Endothelial cell of umbilical vein (primary cell): ENCODE measurements around the gene STOM. TPM values are rescaled to one million over a fixed set of nuclear protein-coding genes. Genes with fewer than 3 reads are reported as not detected.

ENCODE experiments used
- BruUV-seq: library from RNA; stranded (reverse); fragments of 400-500 nt; replicated peaks from 2 replicates; lab custom pipeline; 2021; lab: Mats Ljungman, UMichigan
- CTCF ChIA-PET: fragments of 300-600, 350-600 bp; sonication (Branson Sonifier 250); formaldehyde crosslinking; loops from one replicate; lab custom pipeline; 2021; ENCODE audit warnings: antibody characterized with exemption, inconsistent platforms; lab: Charles Lee
- POLR2A ChIA-PET: fragments of 300-600, 350-600 bp; sonication (Branson Sonifier 250); formaldehyde crosslinking; loops from one replicate; lab custom pipeline; 2021; ENCODE audit warnings: antibody characterized with exemption, inconsistent platforms; lab: Charles Lee
- DNase-seq: peaks from one replicate; pipeline ENCODE4 v3.0.0-alpha.2; 2011; ENCODE audit warnings: low read depth, low spot score
- FAIRE-seq: peaks from 2 replicates; lab custom pipeline; 2011; peaks lifted over from hg19 to GRCh38; lab: Jason Lieb, UNC
- H2AFZ ChIP-seq: 2 replicates; pipeline ENCODE4 v1.6.0; 2012; ENCODE audit warnings: low read depth, low read length, control low read depth, inconsistent platforms
- H3K27ac ChIP-seq: 2 replicates; pipeline ENCODE4 v1.5.1; 2011; ENCODE audit warnings: low read depth, mild to moderate bottlenecking, control low read depth, low read length, moderate library complexity; ENCODE audit not compliant: insufficient read depth
- H3K27me3 ChIP-seq, 2 experiments: 2 replicates each; pipeline versions ENCODE4 v1.6.0 to v1.6.1; 2011; ENCODE audit warnings: low read length in 2 of 2, mixed read lengths in 1 of 2; ENCODE audit not compliant: control insufficient read depth in 2 of 2, insufficient read depth in 2 of 2
- H3K36me3 ChIP-seq, 2 experiments: 2 replicates in 1 of 2; 3 replicates in 1 of 2; pipeline ENCODE4 v1.5.1; 2011; ENCODE audit warnings: low read length in 2 of 2, mild to moderate bottlenecking in 1 of 2, moderate library complexity in 1 of 2; ENCODE audit not compliant: control insufficient read depth in 2 of 2, insufficient read depth in 2 of 2; ENCODE audit errors: extremely low read depth in 1 of 2
- H3K4me1 ChIP-seq: 3 replicates; pipeline ENCODE4 v1.5.1; 2011; ENCODE audit warnings: mild to moderate bottlenecking, low read length; ENCODE audit not compliant: control insufficient read depth, insufficient read depth; ENCODE audit errors: extremely low read depth
- H3K4me2 ChIP-seq: 2 replicates; pipeline ENCODE4 v1.6.1; 2011; ENCODE audit warnings: low read length, control low read depth, mixed read lengths; ENCODE audit not compliant: insufficient read depth
- H3K4me3 ChIP-seq, 3 experiments: fragments of 200-600 bp in 1 of 3; sonication (generic), shearing (Covaris generic) in 1 of 3; replicated peaks in 1 of 3; 2 replicates each; pipeline ENCODE4 v1.5.1; 2011 to 2016; ENCODE audit warnings: control low read depth in 3 of 3, low read length in 3 of 3, mild to moderate bottlenecking in 2 of 3, inconsistent platforms in 1 of 3, low read depth in 1 of 3, moderate library complexity in 1 of 3; ENCODE audit not compliant: insufficient read depth in 1 of 3
- H3K79me2 ChIP-seq: 2 replicates; pipeline ENCODE4 v1.6.0; 2012; ENCODE audit warnings: low read length, inconsistent platforms; ENCODE audit not compliant: control insufficient read depth, insufficient read depth
- H3K9ac ChIP-seq: replicated peaks from 2 replicates; pipeline ENCODE3; 2011; ENCODE audit warnings: low read length, control low read depth; ENCODE audit not compliant: insufficient read depth; ENCODE audit errors: extremely low read depth
- H3K9me1 ChIP-seq: replicated peaks from 3 replicates; pipeline ENCODE4 v1.6.0; 2011; ENCODE audit warnings: mild to moderate bottlenecking, low read length; ENCODE audit not compliant: control insufficient read depth, insufficient read depth; ENCODE audit errors: extremely low read depth
- H3K9me3 ChIP-seq: replicated peaks from 2 replicates; pipeline ENCODE4 v1.5.1; 2012; ENCODE audit warnings: low read length, inconsistent platforms; ENCODE audit not compliant: control insufficient read depth, insufficient read depth
- H4K20me1 ChIP-seq: replicated peaks from 2 replicates; pipeline ENCODE3; 2011; ENCODE audit warnings: mild to moderate bottlenecking, low read length; ENCODE audit not compliant: control insufficient read depth, insufficient read depth; ENCODE audit errors: extremely low read depth
- CTCF ChIP-seq, 2 donors: IDR thresholded peaks; 1 replicate in 1 of 2; 2 replicates in 1 of 2; pipeline ENCODE4 v1.5.1; 2011; ENCODE audit warnings: low read length in 2 of 2, mild to moderate bottlenecking in 2 of 2, moderate library complexity in 2 of 2, control low read depth in 1 of 2, inconsistent platforms in 1 of 2, low read depth in 1 of 2; ENCODE audit not compliant: insufficient read depth in 1 of 2; ENCODE audit errors: extremely low read depth in 1 of 2
- EZH2 ChIP-seq: IDR thresholded peaks from 2 replicates; pipeline ENCODE4 v1.6.1; 2012; ENCODE audit warnings: borderline replicate concordance, low read depth, mild to moderate bottlenecking, moderate library complexity, low read length, inconsistent platforms; ENCODE audit not compliant: severe bottlenecking
- FOS ChIP-seq: IDR thresholded peaks from 2 replicates; pipeline ENCODE4 v1.6.1; 2011; ENCODE audit warnings: mild to moderate bottlenecking, low read length, moderate library complexity, borderline replicate concordance; ENCODE audit not compliant: insufficient read depth
- GATA2 ChIP-seq: IDR thresholded peaks from 2 replicates; pipeline ENCODE4 v1.7.0; 2011; ENCODE audit warnings: low read depth, mild to moderate bottlenecking, moderate library complexity, mixed read lengths, low read length; ENCODE audit not compliant: insufficient read length, insufficient read depth
- JUN ChIP-seq: IDR thresholded peaks from 2 replicates; pipeline ENCODE4 v1.6.1; 2011; ENCODE audit warnings: borderline replicate concordance, low read depth; ENCODE audit not compliant: insufficient read length, insufficient read depth
- MAX ChIP-seq: IDR thresholded peaks from 2 replicates; pipeline ENCODE4 v1.6.1; 2011; ENCODE audit not compliant: insufficient read depth, insufficient read length
- MYC ChIP-seq: IDR thresholded peaks from one replicate; pipeline ENCODE4 v1.6.1; 2011; ENCODE audit warnings: mild to moderate bottlenecking, low read depth, low read length
- POLR2A ChIP-seq: IDR thresholded peaks from 2 replicates; pipeline ENCODE4 v1.6.1; 2012; ENCODE audit warnings: low read depth, mild to moderate bottlenecking, control low read depth, low read length
- POLR2AphosphoS5 ChIP-seq: IDR thresholded peaks from 2 replicates; pipeline ENCODE4 v1.6.1; 2012; ENCODE audit warnings: low read depth, mild to moderate bottlenecking, control low read depth, low read length, moderate library complexity; ENCODE audit not compliant: insufficient read depth
- dilution Hi-C: fragments of 300-500 bp; cut with MboI; formaldehyde crosslinking; loops from one replicate; pipeline ENCODE4 v1.15.0; 2019; ENCODE audit warnings: low sequenced_read_pairs; ENCODE audit not compliant: extremely low pct_ligation_motif_present
- intact Hi-C: fragments of 100-400 bp; cut with micrococcal nuclease; formaldehyde crosslinking; loops from one replicate; pipeline ENCODE4 v1.10.0; 2022
- polyA plus RNA-seq, 4 experiments: library from polyadenylated mRNA; depleted of rRNA in 3 of 4; stranded (reverse) in 3 of 4; unstranded in 1 of 4; fragments of >200 nt; gene quantifications; 2 replicates each; pipeline versions ENCODE4 v1.2.1 to v1.2.3, GENCODE V29; 2011 to 2012; ENCODE audit warnings: missing spikeins in 1 of 4
- total RNA-seq: library from RNA; stranded (reverse); gene quantifications from 2 replicates; pipeline ENCODE4 v1.2.3, GENCODE V29; 2021

Gene STOM
- total and polyA plus RNA-seq, 2 donors (not counting 3 experiments of a cell fraction or from before 2014, with no cell fraction given), result 153 to 170 TPM

GRCh38 chr9:121328876-121329681, 41.0 kb downstream of the STOM start:
- no peak for DNase-seq
- Histone ChIP-seq H3K4me3 (no peak overlapping the region), H3K4me1 (peaks cover 19% of the 10 kb centered on the region), H3K9ac (no peak overlapping the region), H4K20me1 (no peaks in the 10 kb centered on the region), H3K9me3 (no peaks in the 10 kb centered on the region), H3K27ac (no peak overlapping the region), H3K9me1 (no peaks in the 10 kb centered on the region), H3K36me3 (peaks cover 3 to 32% of the 10 kb centered on the region in 2 experiments), H3K4me2 (no peak overlapping the region), H3K79me2 (no peaks in the 10 kb centered on the region), H2AFZ (no peak overlapping the region), H3K27me3 (no peaks in the 10 kb centered on the region)
- CTCF ChIA-PET, result interaction anchor here (1.0 to 1.3 kb wide), 2 partner anchors 9 to 25 kb away, joined by 3 to 7 read pairs; no protein-coding TSS in a partner anchor
- POLR2A ChIA-PET, result no interaction called here
- intact Hi-C loops (no loop called here), dilution Hi-C loops (no loop called here)
- TF ChIP-seq CTCF (IDR thresholded peaks at IDR 0.05; ENCODE audit: extremely low read depth in 1 of 2, insufficient read depth in 1 of 2, low read depth in 1 of 2, low read length in 2 of 2) (no peak), POLR2AphosphoS5 (no peak), EZH2 (no peak), FOS (no peak), POLR2A (no peak), JUN (no peak), GATA2 (no peak), MAX (no peak), MYC (no peak)
- no TSS peak for BruUV-seq
- FAIRE-seq, result no peak
